Mesendoderm (in vitro differentiated cells): Measurements from ENCODE around the gene ATAD2B.

ENCODE experiments used
- DNase-seq: peaks from one replicate; pipeline ENCODE4 v3.0.0; 2013
- H2AK5ac ChIP-seq: 2 replicates; pipeline ENCODE4 v1.6.1; 2013; ENCODE audit warnings: low read length, inconsistent platforms
- H2BK120ac ChIP-seq: 2 replicates; pipeline ENCODE4 v1.6.1; 2013; ENCODE audit warnings: low read depth, mild to moderate bottlenecking, low read length, moderate library complexity, mixed read lengths
- H2BK15ac ChIP-seq: replicated peaks from 2 replicates; pipeline ENCODE4 v1.6.1; 2013; ENCODE audit warnings: low read depth, mild to moderate bottlenecking, moderate library complexity
- H2BK5ac ChIP-seq: 2 replicates; pipeline ENCODE4 v1.6.1; 2013; ENCODE audit warnings: low read length, inconsistent platforms
- H3K18ac ChIP-seq: 2 replicates; pipeline ENCODE4 v1.6.1; 2013; ENCODE audit warnings: mild to moderate bottlenecking, low read length, mixed read lengths
- H3K23ac ChIP-seq: one replicate; pipeline ENCODE4 v1.6.1; 2013; ENCODE audit warnings: low read length
- H3K27ac ChIP-seq: 2 replicates; pipeline ENCODE4 v1.5.1; 2013; ENCODE audit warnings: low read depth, mild to moderate bottlenecking, inconsistent platforms, low read length, moderate library complexity
- H3K27me3 ChIP-seq: 2 replicates; pipeline ENCODE4 v1.6.1; 2013; ENCODE audit warnings: low read length, control low read depth, mild to moderate bottlenecking, inconsistent platforms; ENCODE audit not compliant: insufficient read depth, poor library complexity
- H3K36me3 ChIP-seq: 2 replicates; pipeline ENCODE4 v1.6.1; 2013; ENCODE audit warnings: low read length, inconsistent platforms; ENCODE audit not compliant: control insufficient read depth, insufficient read depth
- H3K4ac ChIP-seq: one replicate; pipeline ENCODE4 v1.6.1; 2013; ENCODE audit warnings: low read depth, mild to moderate bottlenecking, low read length, moderate library complexity
- H3K4me1 ChIP-seq: 2 replicates; pipeline ENCODE4 v1.6.1; 2013; ENCODE audit warnings: low read depth, low read length, inconsistent platforms; ENCODE audit not compliant: control insufficient read depth
- H3K4me2 ChIP-seq: 2 replicates; pipeline ENCODE4 v1.6.1; 2013; ENCODE audit warnings: low read length
- H3K4me3 ChIP-seq: 2 replicates; pipeline ENCODE4 v1.5.1; 2013; ENCODE audit warnings: mild to moderate bottlenecking, low read length
- H3K56ac ChIP-seq: one replicate; pipeline ENCODE4 v1.6.1; 2013; ENCODE audit warnings: low read length
- H3K79me1 ChIP-seq: 2 replicates; pipeline ENCODE4 v1.6.1; 2013; ENCODE audit warnings: low read length, inconsistent platforms
- H3K79me2 ChIP-seq: 2 replicates; pipeline ENCODE4 v1.6.1; 2013; ENCODE audit warnings: mild to moderate bottlenecking, low read length; ENCODE audit not compliant: control insufficient read depth, insufficient read depth
- H3K9ac ChIP-seq: 2 replicates; pipeline ENCODE4 v1.6.1; 2013; ENCODE audit warnings: low read length, inconsistent platforms
- H4K5ac ChIP-seq: one replicate; pipeline ENCODE4 v1.6.1; 2013; ENCODE audit warnings: low read length
- H4K8ac ChIP-seq: one replicate; pipeline ENCODE4 v1.6.1; 2013; ENCODE audit warnings: low read depth, mild to moderate bottlenecking, control low read depth, low read length, moderate library complexity
- WGBS: extraction: QIAGEN DNeasy Blood & Tissue Kit; methylation state at CpG from one replicate; pipeline ENCODE4 v1.1.7; 2013; ENCODE audit warnings: low lambda C conversion rate, missing lambda C conversion rate; ENCODE audit not compliant: insufficient coverage; ENCODE audit errors: extremely low coverage; 5-methylcytosine and 5-hydroxymethylcytosine counted together

ATAD2B gene

GRCh38 chr2:23900133-23900532 is 26.8 kb downstream of the ATAD2B start:
- no peak overlapping the region for H3K27ac ChIP-seq
- H4K8ac ChIP-seq = no peak overlapping the region
- no peak overlapping the region for H3K56ac ChIP-seq
- H2AK5ac ChIP-seq = no peak overlapping the region
- no peaks in the 10 kb centered on the region for H3K4me1 ChIP-seq
- no peaks in the 10 kb centered on the region for H3K27me3 ChIP-seq
- no peaks in the 10 kb centered on the region for H3K36me3 ChIP-seq
- H3K4ac ChIP-seq = no peak overlapping the region
- H4K5ac ChIP-seq = no peak overlapping the region
- no peak overlapping the region for H3K4me2 ChIP-seq
- H2BK5ac ChIP-seq = no peak overlapping the region
- no peak overlapping the region for H3K9ac ChIP-seq
- H3K23ac ChIP-seq = no peak overlapping the region
- H3K18ac ChIP-seq = no peak overlapping the region
- H2BK15ac ChIP-seq = no peak overlapping the region
- no CpG with 5 or more reads among the region's 8 CpGs for WGBS
- H3K79me1 ChIP-seq = peaks cover 3% of the 10 kb centered on the region
- no peak for DNase-seq
- H2BK120ac ChIP-seq = no peak overlapping the region
- H3K79me2 ChIP-seq = peaks cover 5% of the 10 kb centered on the region
- H3K4me3 ChIP-seq = no peak overlapping the region

GRCh38 chr2:23871206-23871605 is 55.7 kb downstream of the ATAD2B start:
- Histone ChIP-seq H3K4me1 (no peaks in the 10 kb centered on the region), H3K4me3 (no peak overlapping the region), H3K23ac (no peak overlapping the region), H3K4ac (no peak overlapping the region), H3K18ac (no peak overlapping the region), H2BK120ac (no peak overlapping the region), H4K5ac (no peak overlapping the region), H2AK5ac (no peak overlapping the region), H3K79me1 (no peaks in the 10 kb centered on the region), H3K79me2 (no peaks in the 10 kb centered on the region), H2BK5ac (no peak overlapping the region), H2BK15ac (no peak overlapping the region), H3K27ac (no peak overlapping the region), H4K8ac (no peak overlapping the region), H3K36me3 (no peaks in the 10 kb centered on the region), H3K4me2 (no peak overlapping the region), H3K9ac (no peak overlapping the region), H3K27me3 (no peaks in the 10 kb centered on the region), H3K56ac (no peak overlapping the region)
- DNase-seq = no peak
- 100% methylated on average over 1 of the region's 7 CpGs for WGBS

- Histone ChIP-seq H3K79me2 (no peaks in the 10 kb centered on the region), H3K27ac (no peak overlapping the region), H3K36me3 (no peaks in the 10 kb centered on the region), H4K5ac (no peak overlapping the region), H2BK15ac (no peak overlapping the region), H3K9ac (no peak overlapping the region), H3K27me3 (no peaks in the 10 kb centered on the region), H3K4me2 (no peak overlapping the region), H2BK120ac (no peak overlapping the region), H3K4me1 (no peaks in the 10 kb centered on the region), H2BK5ac (no peak overlapping the region), H3K23ac (no peak overlapping the region), H3K4ac (no peak overlapping the region), H4K8ac (no peak overlapping the region), H3K4me3 (no peak overlapping the region), H3K79me1 (no peaks in the 10 kb centered on the region), H2AK5ac (no peak overlapping the region), H3K18ac (no peak overlapping the region), H3K56ac (no peak overlapping the region)
- WGBS = no CpG with 5 or more reads among the region's 2 CpGs
- no peak for DNase-seq
Observed at GRCh38 chr2:23867449-23867848, 59.5 kb downstream of the ATAD2B start.

- Histone ChIP-seq H2BK15ac (no peak overlapping the region), H3K27ac (no peak overlapping the region), H3K4me1 (no peaks in the 10 kb centered on the region), H4K8ac (no peak overlapping the region), H3K79me2 (no peaks in the 10 kb centered on the region), H2AK5ac (no peak overlapping the region), H3K56ac (no peak overlapping the region), H3K79me1 (no peaks in the 10 kb centered on the region), H3K36me3 (no peaks in the 10 kb centered on the region), H3K4me3 (no peak overlapping the region), H2BK5ac (no peak overlapping the region), H3K9ac (no peak overlapping the region), H3K4me2 (no peak overlapping the region), H2BK120ac (no peak overlapping the region), H3K18ac (no peak overlapping the region), H3K4ac (no peak overlapping the region), H3K23ac (no peak overlapping the region), H4K5ac (no peak overlapping the region), H3K27me3 (no peaks in the 10 kb centered on the region)
- no CpG with 5 or more reads among the region's 8 CpGs for WGBS
- no peak for DNase-seq
Observed at GRCh38 chr2:23862716-23863426, 64.1 kb downstream of the ATAD2B start.

- H3K9ac ChIP-seq = no peak overlapping the region
- H4K8ac ChIP-seq = no peak overlapping the region
- no peak overlapping the region for H3K4me3 ChIP-seq
- no peaks in the 10 kb centered on the region for H3K79me1 ChIP-seq
- H2BK15ac ChIP-seq = no peak overlapping the region
- no peak for DNase-seq
- no peak overlapping the region for H2BK5ac ChIP-seq
- H3K23ac ChIP-seq = no peak overlapping the region
- no peaks in the 10 kb centered on the region for H3K79me2 ChIP-seq
- H3K27me3 ChIP-seq = no peaks in the 10 kb centered on the region
- no peaks in the 10 kb centered on the region for H3K4me1 ChIP-seq
- no CpG with 5 or more reads among the region's 4 CpGs for WGBS
- no peak overlapping the region for H2AK5ac ChIP-seq
- H3K36me3 ChIP-seq = no peaks in the 10 kb centered on the region
- no peak overlapping the region for H2BK120ac ChIP-seq
- no peak overlapping the region for H3K4me2 ChIP-seq
- H3K27ac ChIP-seq = no peak overlapping the region
- H4K5ac ChIP-seq = no peak overlapping the region
- no peak overlapping the region for H3K4ac ChIP-seq
- H3K56ac ChIP-seq = no peak overlapping the region
- H3K18ac ChIP-seq = no peak overlapping the region
Observed at GRCh38 chr2:23861952-23862351, 65.0 kb downstream of the ATAD2B start.

GRCh38 chr2:23859983-23860382 is 66.9 kb downstream of the ATAD2B start:
- no peak overlapping the region for H2BK15ac ChIP-seq
- no peaks in the 10 kb centered on the region for H3K4me1 ChIP-seq
- no peak overlapping the region for H3K56ac ChIP-seq
- no peak overlapping the region for H3K4me3 ChIP-seq
- no peaks in the 10 kb centered on the region for H3K27me3 ChIP-seq
- H3K79me2 ChIP-seq = no peaks in the 10 kb centered on the region
- DNase-seq = no peak
- no peak overlapping the region for H4K8ac ChIP-seq
- H2BK120ac ChIP-seq = no peak overlapping the region
- H3K23ac ChIP-seq = no peak overlapping the region
- H3K27ac ChIP-seq = no peak overlapping the region
- H2BK5ac ChIP-seq = no peak overlapping the region
- H3K18ac ChIP-seq = no peak overlapping the region
- H3K4ac ChIP-seq = no peak overlapping the region
- H4K5ac ChIP-seq = no peak overlapping the region
- no CpG with 5 or more reads among the region's 2 CpGs for WGBS
- no peaks in the 10 kb centered on the region for H3K36me3 ChIP-seq
- H3K9ac ChIP-seq = no peak overlapping the region
- no peak overlapping the region for H2AK5ac ChIP-seq
- H3K79me1 ChIP-seq = no peaks in the 10 kb centered on the region
- no peak overlapping the region for H3K4me2 ChIP-seq
